ENCODE measurements around the gene CD82.

GRCh38 chr11:44607319-44607962, 42.0 kb downstream of the CD82 start:
- no peak for TF ChIP-seq POLR2AphosphoS5 (IDR thresholded peaks at IDR 0.05; ENCODE audit: borderline replicate concordance, low read depth, low read length)
- TF ChIP-seq EZH2 (IDR thresholded peaks at IDR 0.05): no peak
- no peak for TF ChIP-seq FOXP2 (optimal IDR thresholded peaks at IDR 0.05; ENCODE audit: control extremely low read depth, extremely low read length, insufficient read depth)

Measured in SK-N-MC (cell line).